Activated naive CD8-positive, alpha-beta T cell treated with anti-CD3 and anti-CD28 coated beads, Interleukin-2, amount 50 U/mL, for 16 hours (primary cell): Measurements from ENCODE around the gene HNF4A.
"Not testable (repeated sequence)": the region's sequence is repeated elsewhere in the genome, so short reads cannot be mapped to it uniquely, and the experiment has no call there.

ENCODE experiments used
- DNase-seq: peaks from one replicate; pipeline ENCODE4 v3.0.0-alpha.2; 2020; ENCODE audit warnings: low read depth, low spot score

Gene HNF4A

DNA sequence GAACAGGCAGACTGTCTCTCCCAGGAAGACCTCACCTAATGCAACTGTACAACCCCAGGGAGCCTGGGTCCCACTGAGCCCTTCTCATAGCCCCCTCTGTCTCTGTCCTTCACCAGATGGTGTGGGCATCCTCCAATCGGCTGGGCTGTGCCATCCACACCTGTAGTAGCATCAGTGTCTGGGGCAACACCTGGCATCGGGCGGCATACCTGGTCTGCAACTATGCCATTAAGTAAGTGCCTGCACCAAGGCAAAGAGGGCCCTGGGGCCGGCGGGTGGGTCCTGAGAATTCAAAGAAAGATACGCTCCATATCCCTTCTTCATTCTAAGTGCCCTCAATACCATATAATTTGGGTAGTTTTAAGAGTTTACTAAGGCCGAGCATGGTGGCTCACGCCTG, 10.4 kb upstream of the HNF4A start:
- no peak for DNase-seq

DNA sequence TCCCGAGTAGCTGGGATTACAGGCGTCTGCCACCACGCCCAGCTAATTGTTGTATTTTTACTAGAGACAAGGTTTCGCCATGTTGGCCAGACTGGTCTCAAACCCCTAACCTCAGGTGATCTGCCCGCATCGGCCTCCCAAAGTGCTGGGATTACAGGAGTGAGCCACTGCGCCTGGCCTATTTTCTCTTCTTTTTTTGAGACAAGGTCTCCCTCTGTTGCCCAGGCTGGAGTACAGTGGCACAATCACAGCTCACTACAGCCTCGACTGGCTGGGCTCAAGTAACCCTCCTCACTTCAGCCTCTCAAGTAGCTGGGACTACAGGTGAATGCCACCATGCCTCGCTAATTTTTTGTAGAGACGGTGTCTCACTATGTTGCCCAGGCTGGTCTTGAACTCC, 9.6 kb upstream of the HNF4A start:
- not testable (repeated sequence) for DNase-seq

DNA sequence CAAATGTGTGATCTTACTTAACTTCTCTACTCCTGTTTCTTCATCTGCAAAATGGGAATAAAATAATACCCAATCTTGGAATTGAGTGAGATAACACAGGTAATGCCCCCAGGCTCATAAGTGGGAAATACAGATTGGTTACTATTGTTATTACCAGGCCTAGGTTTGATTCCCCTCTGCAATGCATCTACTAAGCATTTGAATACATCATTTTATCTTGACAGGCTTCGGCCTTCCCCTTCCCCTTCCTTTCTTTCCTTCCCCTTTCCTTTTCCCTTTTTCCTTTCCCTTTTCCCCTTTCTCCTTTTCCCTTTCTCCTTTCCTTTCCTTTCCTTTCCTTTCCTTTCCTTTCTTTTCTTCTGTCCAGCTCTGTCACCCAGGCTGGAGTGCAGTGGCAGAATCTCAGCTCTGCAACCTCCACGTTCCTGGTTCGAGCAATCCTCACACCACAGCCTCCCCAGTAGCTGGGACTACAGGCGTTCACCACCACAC, 7.3 kb upstream of the HNF4A start:
- no peak for DNase-seq

DNA sequence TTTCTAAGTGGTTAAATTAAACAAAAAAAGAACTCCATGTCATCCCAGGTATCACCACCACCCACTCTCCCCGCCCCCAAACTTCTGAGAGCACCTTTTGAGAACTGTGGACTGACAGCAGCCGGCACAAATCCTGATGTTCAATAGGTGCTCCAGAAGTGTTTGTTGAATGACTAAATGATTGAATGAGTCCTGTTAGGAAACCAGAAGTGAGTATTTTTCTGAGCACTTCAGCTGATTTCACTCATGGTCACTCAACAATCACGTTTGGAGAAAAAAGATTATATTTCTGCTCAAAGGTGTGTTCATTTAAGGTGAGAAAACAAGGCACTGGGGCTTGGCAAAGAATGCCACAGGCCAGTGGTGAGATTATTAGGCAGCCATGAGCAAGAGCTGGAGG, 6.2 kb upstream of the HNF4A start:
- no peak for DNase-seq

DNA sequence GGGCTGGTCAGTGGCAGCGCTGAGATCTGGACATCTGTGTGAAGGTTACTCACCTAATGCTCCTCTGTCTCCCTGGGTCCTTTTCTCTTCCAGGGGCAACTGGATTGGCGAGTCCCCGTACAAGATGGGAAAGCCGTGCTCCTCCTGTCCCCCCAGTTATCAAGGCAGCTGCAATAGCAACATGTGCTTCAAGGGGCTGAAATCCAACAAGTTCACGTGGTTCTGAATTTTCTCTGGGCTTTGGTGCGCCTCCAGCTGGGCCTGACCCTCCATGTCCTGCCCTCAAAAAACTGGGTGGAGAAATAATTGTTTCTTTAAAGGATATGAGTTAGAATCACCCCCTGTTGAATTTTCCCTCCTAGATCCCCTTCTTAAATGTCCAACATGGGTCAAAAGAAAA, 4.9 kb upstream of the HNF4A start:
- no peak for DNase-seq

DNA sequence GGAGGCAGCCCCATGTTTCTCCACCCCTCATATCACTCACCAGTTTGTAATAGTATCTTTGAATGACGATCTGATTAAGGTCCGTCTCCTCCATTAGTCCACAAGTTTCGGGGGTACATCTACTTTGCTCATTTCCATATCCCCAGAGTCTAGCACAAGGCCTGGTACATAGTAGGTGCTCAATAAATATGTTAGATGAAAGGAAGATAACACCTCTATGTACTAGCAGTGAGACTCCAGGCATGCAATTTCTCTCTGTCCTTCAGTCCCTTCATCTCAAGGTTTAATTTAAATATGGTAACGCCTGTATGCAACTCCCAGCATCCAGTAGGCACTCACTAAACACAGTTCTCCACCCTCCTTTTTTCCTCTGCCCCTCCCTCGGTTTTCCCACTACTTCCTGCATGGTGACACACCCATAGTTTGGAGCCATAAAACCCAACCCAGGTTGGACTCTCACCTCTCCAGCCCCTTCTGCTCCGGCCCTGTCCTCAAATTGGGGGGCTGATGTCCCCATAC, 461 bp upstream of the HNF4A start:
- DNase-seq, result no peak

DNA sequence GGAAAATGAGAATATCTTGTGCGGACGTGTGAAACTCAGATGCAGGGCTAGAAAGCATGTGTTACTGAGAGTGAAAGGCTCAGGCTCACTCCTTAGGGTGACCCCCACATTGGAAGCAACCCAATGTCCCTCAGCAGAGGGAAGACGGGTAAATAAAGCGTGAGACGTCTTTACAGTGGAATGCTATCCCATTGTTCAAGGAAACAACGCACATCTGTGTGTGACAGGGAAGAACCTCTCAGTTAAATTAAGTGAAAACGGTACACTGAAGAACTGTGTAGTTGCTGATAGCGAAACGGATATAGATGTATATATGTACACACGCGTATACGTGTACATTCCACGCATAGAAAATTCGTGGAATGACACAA, 839 bp downstream of the HNF4A start:
- no peak for DNase-seq

DNA sequence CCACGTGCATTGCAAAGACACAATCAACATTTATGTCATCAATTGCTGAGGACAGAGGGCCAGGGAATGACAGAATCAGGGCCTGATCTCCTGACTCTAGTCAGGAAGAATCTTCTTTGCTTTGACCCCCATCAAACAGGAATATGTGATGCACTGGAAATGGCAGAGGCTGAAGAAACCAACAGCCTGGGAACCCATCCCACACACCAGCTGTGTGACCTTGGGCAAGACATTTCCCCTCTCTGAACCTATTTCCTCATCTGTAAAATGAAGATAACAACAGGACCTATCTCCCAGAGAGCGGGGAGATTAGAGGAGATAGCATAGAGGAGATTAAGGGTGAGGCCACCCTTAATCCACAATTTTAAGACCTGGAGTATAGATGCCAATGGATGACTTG, 1.5 kb downstream of the HNF4A start:
- DNase-seq, result no peak

DNA sequence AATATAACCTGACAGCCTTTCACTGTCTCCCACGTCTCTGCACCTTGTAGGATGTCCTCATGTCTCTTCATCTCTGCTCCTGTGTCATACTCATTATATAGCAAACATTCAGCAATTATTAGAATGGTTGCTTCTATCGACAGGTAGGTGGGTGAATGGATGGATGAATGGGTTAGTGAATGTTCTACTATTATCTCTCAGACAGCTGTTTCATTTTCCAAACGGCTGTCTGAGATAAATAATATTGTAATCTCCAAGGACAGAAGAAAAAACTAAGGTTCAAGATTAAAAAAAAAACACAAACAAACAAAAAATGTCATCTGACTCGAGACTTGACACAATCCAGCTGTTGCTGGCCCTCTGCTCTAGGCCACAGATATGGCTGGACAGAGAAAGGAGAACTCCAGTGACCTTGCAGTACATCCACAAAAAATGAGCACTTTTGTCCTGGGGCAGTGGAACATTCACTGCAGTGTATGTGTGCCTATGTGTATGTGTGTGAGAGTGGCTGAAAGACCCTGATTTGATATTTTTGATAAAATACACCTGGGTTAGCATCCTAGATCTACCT, 2.1 kb downstream of the HNF4A start:
- no peak for DNase-seq

DNA sequence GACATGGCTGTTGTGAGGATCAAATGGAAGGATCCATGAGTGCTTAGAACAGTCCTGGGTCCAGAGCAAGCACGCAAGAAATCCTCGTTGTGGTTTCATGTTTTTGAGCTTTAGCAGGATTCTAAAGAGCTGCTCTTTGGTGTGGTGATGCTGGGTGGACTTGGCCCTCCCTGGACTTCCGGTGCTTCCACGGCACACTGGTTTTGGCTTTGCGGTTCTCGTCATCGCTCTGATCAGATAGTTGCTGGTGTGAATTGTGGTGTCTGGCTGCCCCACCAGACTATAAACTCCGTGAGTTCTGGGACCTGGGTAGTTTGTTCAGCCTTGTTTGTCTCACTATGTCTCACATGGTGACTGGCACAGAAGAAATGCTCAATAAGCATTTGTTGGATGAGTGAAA, 3.3 kb downstream of the HNF4A start:
- DNase-seq, result no peak

DNA sequence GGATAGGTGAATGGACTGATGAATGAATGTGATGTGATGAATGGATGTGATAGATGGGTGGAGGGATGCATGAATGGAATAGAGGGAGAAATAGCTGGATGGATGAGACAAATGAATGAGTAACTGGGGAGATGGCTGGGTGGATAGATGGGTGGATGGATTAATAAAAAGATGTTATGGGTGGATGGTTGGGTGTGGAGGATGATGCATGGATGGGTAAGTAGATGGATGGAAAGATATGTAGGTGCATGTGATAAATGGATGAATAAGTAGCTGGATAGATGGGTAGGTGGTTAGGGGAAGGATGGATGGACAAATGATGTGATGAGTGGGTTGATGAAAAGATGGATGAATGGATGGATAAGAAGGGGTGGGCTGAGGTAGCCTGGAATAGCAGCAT, 4.7 kb downstream of the HNF4A start:
- no peak for DNase-seq

DNA sequence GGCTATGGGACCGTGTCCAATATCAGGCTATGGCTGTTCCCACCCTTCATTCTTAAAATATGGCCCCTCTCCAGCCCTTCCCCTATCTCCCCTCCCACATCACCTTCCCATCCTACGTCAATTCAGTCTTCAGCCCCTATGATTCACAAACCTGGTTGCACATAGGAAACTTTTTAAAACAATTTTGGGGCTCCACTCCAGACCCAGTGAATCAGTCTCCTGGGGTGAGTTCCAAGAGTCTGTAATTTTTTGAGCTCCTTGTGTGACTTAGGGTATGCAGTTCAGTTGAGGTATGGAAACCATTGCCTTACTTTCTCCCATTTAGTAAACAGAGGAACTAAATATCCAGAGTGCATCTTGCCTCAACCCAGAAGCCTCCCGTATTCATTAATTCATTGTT, 5.5 kb downstream of the HNF4A start:
- no peak for DNase-seq

DNA sequence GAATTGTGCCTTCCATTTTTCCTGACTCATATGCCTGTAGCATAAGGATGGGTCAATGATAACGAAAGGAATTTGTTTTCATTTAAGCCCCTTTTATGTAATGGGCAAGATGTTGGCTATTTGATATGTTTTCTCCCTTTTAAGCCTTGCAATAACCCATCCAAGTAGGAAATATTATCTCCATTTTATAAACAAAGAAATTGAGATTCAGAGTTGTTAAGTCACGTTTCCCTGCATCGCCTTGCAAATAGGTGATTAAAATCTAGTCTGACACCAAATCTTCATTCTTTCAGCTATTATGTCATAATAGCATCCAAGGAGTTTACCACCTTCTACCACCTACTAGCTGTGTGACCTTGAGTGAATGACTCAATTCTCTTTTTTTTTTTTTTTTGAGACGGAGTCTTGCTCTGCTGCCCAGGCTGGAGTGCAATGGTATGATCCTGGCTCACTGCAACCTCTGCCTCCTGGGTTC, 7.0 kb downstream of the HNF4A start:
- DNase-seq, result no peak

DNA sequence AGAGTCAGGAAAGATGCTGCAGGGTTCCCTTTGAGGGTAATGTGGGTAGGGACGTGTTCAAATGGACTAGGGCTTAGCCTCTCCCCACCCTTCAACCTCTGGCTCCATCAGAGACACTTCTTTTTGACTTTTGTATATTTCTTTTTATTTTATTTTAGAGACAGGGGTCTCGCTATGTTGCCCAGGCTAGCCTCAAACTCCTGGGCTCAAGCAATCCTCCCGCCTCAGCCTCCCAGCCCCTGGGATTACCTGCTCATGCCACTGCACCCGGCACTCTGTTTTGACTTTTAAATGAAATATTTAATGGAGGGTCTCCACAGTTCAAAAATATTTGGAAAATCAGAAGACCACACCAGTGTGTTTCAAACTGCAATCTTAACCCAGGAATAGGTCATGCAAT, 8.6 kb downstream of the HNF4A start:
- no peak for DNase-seq

DNA sequence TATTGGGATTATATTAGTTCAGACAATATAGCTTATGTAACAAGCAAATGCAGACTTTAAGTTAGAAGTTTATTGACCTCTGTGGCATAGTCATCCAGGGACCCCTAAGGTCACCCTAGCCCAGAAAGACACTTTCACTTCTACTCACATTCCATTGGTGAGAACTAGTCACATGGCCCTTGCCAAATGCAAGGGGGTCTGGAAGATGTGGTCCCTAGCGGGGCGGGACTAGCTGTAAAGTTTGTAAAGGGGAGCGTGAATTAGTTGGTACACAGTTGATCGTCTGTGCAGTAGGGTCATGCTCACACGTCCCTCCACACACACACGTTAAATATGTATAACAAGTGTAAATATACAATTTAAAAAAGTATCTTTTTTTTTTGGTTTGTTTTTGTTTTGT, 9.3 kb downstream of the HNF4A start:
- DNase-seq, result no peak

DNA sequence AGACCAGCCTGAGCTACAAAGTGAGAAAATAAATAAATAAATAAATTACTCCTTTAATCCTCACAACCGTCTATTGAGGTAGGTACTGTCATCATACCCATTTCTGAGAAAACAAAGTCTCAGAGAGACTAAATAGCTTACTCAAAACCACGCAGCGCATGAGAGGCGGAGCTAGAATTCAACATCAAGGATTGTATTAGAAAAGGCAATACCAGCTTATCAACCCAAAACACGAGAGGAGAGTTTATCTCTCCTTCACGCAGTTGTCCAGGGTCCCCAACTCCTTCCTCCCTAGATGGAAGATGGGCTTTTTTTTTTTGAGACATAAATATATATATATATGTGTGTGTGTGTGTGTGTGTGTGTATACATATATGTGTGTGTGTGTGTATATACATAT, 12.2 kb downstream of the HNF4A start:
- DNase-seq, result no peak

DNA sequence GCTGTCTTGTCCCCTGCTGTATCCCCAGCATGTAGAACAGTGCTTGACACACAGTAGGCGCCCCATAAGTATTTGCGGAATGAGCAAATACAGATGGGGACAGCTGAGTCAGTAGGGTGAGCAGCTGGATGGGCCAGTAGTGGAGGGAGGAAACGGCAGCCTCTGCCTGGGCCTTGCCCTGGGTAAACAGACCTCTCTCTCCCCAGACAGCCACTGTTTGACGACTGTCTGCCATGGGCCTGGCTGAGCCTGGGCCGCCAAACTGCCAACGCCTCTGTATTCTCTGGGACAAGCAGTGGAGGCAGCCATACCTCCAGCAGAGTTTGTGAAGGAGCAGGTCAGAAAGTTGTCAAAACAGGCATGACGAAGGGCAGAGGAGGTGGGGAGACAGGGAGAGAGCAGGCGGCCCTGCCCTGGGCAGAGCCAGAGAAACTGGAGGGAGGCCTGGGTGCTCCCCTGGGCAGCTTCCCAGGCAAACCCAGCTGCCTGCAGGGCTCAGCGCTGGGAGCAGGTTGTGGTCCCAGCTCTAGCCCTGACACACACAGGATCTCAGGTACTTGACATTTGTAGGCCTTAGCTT, 15.2 kb downstream of the HNF4A start:
- DNase-seq, result no peak

DNA sequence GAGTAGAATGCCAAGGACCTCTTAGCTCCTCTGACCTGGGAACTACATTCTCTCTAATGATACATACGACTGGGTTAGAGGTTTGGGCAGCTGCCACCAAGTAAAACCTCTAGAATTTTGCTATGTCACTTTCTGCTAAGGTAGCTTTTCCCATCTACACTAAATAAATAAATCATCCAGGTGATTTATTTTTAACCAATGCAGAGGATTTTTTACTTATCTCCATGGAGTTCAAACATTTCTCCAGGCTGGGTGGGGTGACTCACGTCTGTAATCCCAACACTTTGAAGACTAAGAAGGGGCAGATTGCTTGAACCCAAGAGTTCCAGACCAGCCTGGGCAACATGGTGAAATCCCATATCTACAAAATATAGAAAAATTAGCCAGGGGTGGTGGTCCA, 27.1 kb downstream of the HNF4A start:
- no peak for DNase-seq

DNA sequence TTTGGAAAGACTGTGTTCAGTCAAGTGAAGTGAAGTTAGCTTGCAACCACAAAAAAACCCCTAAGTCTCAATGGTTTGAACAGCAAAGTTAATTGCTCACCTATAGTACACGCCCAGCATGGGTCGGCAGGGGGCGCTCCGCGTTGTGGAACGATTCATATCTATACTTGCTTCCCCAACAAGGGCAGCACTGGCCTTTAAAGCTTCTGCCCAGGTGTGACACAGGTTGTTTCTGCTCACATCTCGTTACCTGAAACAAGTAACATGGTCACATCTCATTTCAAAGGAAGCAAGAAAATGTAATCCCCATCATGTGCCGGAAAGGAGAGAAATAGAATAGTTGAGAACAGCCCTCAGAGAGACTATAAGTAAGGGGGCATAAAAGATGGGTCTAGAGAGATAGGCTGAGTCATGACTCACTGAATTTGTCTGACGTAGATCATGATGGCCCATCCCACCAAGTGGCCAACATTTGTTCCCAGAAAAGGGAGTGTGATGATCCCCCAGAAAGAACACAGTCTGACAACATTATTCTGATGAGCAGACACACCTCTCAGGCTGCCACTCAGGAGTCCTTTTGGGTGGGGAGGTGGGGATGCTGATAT, 29.0 kb downstream of the HNF4A start:
- DNase-seq, result peak; percentile 67

DNA sequence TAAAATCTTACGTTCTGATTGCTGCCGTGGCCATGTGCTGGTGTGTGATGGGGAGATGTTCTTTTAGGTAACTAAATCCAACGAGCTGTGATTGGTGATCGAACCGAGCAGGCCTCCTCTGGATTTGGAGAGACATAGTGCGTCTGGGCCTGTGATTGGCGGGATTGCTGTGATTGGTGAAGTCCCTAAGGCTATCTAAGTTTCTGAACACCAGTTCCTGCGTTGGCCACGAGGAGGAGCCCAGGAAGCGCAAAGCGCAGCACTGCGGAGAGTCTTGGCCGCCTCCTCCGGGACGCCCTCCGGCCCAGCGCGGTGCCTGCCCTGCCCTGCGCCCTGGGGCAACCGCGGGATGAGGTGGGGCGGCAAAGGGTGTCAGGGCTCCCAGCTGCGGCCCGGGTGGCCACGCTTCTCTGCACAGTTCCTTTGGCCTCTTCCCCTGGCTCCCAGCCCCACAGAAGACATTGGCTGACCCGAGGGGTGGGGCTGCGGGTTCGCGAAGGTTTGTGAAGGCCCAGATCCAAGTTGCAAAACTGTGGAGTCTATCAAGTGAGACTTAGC, 33.0 kb downstream of the HNF4A start:
- DNase-seq, result peak; percentile 41

DNA sequence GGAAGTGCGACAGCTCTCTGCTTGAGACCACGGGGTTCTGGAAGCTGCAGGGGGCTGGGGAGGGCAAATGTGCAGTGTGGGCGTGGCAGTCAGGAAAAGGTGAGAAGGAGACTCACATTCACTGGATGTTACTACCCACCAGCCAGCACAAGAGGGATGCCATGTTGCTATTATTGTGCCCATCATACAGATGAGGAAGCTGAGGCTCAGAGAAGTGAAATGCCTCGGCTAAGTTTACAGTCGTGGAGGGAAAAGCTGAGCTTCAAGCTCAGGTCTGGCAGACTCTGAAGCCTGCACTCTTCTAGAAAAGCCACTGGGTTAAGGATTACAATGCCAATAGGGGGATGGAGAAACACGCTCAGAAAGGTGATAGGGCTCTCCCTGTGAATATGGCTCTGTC, 34.4 kb downstream of the HNF4A start:
- DNase-seq, result no peak

DNA sequence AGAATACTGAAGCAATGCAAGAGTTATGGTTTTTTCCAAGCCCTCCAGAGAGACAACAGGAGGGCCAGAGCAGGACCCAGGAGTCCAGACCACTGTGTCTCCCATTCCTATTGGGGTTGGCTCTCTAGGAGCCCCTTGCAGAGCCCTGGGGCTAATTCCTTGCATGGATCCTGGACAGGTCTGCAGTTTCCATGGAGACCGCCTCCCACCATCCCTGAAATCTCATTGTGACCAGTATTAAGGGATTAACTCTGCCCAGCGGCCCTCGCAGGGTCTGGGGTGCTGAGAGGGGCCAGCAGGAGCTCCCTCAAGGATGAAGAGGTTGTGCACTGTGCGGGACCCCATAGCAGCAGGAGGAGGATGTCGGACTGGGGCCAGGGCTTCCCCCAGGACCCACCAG, 34.8 kb downstream of the HNF4A start:
- DNase-seq, result no peak
